SK-N-SH (cell line): Measurements from ENCODE around the gene UBE2U.

Source experiments
- ELF1 ChIP-seq: IDR thresholded peaks from 2 replicates; pipeline ENCODE4 v1.4.0; 2012
- EZH2phosphoT487 ChIP-seq: fragments of 200-600 bp; sonication (generic); IDR thresholded peaks from 2 replicates; pipeline ENCODE4 v1.6.1; 2017; ENCODE audit warnings: low read depth, mixed run types, mild to moderate bottlenecking, antibody characterized with exemption, moderate library complexity, borderline replicate concordance
- TF ChIP-seq, protein P1 (sequence below): fragments of 200-600 bp; sonication (generic); IDR thresholded peaks from 2 replicates; pipeline ENCODE4 v1.6.1; 2017; ENCODE audit warnings: antibody characterized with exemption, mild to moderate bottlenecking, moderate library complexity

DNA sequence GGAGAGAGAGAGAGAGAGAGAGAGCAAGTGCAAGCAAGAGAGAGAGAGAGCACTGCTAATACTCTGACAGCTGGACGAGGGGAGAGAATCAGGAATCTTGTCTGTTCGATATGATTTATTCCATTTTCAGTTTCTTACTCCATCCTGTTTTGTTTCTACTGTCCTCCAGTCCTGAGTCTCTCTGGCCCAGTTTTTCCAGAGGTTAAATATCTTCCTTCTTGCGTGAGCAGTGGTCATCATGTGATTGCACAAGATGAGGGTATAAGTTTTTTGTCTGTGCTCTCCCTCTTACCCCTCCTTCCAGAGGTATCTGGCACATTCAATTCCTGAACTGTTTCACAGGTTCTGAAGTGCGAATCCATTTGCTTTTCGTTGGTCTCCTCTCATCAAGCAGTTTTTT is 16.8 kb downstream of the UBE2U start:
- TF ChIP-seq ELF1 (no peak), EZH2phosphoT487 (no peak)
- TF ChIP-seq, protein P1, sequence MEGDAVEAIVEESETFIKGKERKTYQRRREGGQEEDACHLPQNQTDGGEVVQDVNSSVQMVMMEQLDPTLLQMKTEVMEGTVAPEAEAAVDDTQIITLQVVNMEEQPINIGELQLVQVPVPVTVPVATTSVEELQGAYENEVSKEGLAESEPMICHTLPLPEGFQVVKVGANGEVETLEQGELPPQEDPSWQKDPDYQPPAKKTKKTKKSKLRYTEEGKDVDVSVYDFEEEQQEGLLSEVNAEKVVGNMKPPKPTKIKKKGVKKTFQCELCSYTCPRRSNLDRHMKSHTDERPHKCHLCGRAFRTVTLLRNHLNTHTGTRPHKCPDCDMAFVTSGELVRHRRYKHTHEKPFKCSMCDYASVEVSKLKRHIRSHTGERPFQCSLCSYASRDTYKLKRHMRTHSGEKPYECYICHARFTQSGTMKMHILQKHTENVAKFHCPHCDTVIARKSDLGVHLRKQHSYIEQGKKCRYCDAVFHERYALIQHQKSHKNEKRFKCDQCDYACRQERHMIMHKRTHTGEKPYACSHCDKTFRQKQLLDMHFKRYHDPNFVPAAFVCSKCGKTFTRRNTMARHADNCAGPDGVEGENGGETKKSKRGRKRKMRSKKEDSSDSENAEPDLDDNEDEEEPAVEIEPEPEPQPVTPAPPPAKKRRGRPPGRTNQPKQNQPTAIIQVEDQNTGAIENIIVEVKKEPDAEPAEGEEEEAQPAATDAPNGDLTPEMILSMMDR = no peak
